Tibial artery (tissue), 4 donors: ENCODE results near the gene VIPR1.

Source experiments
- DNase-seq, 2 donors: peaks; one replicate each; pipeline ENCODE4 v3.0.0-alpha.2; 2019
- H3K27ac ChIP-seq, 2 donors: fragments of 200-600 bp; sonication (generic) in 1 of 2; 1 replicate in 1 of 2; 2 replicates in 1 of 2; pipeline ENCODE4 v1.5.1; 2018 to 2019; ENCODE audit warnings: mild to moderate bottlenecking in 1 of 2
- H3K27me3 ChIP-seq, 2 donors: fragments of 200-600 bp; sonication (generic) in 1 of 2; one replicate each; pipeline versions ENCODE4 v1.5.1 to v1.6.0; 2016 to 2019
- H3K36me3 ChIP-seq, 3 donors: fragments of 200-600 bp; sonication (generic) in 2 of 3; one replicate each; pipeline ENCODE4 v1.5.1; 2016 to 2019; ENCODE audit warnings: mild to moderate bottlenecking in 2 of 3
- H3K4me1 ChIP-seq, 4 donors: fragments of 200-600 bp; sonication (generic) in 2 of 4; 1 replicate in 3 of 4; 2 replicates in 1 of 4; pipeline ENCODE4 v1.5.1; 2016 to 2019
- H3K4me3 ChIP-seq, 2 donors: fragments of 200-600 bp; sonication (generic) in 1 of 2; 1 replicate in 1 of 2; 2 replicates in 1 of 2; pipeline ENCODE4 v1.5.1; 2018 to 2019; ENCODE audit warnings: mild to moderate bottlenecking in 2 of 2
- H3K9me3 ChIP-seq, 3 donors: fragments of 200-600 bp; sonication (generic) in 1 of 3; one replicate each; pipeline ENCODE4 v1.5.1; 2016 to 2019
- CTCF ChIP-seq, 2 experiments: fragments of 200-600 bp in 1 of 2; fragments of 450-650 bp in 1 of 2; IDR thresholded peaks; one replicate each; pipeline ENCODE4 v1.5.1; 2017 to 2019; ENCODE audit warnings: antibody characterized with exemption in 2 of 2, mild to moderate bottlenecking in 1 of 2, moderate library complexity in 1 of 2
- intact Hi-C: fragments of 100-400 bp; cut with DNase I; formaldehyde crosslinking; loops from one replicate; pipeline ENCODE4 v1.15.0; 2023; ENCODE audit warnings: low total_unique reads

Gene VIPR1

GRCh38 chr3:42495393-42495792 lies 7.0 kb upstream of the VIPR1 start:
- Histone ChIP-seq H3K4me1 (peaks cover 0 to 32% (median 10%) of the 10 kb centered on the region in 4 donors), H3K4me3 (no peak overlapping the region), H3K27ac (no peak overlapping the region), H3K9me3 (no peaks in the 10 kb centered on the region), H3K27me3 (no peaks in the 10 kb centered on the region), H3K36me3 (no peaks in the 10 kb centered on the region)
- intact Hi-C loops: no loop called here
- no peak for TF ChIP-seq CTCF (IDR thresholded peaks at IDR 0.05)
- no peak for DNase-seq

- H3K4me3 ChIP-seq: peak overlapping the region in 1 of 2 donors; percentile 18
- peak in 1 of 2 donors; percentile 50 for DNase-seq
- TF ChIP-seq CTCF (IDR thresholded peaks at IDR 0.05): no peak
- intact Hi-C loops: no loop called here
- H3K9me3 ChIP-seq: no peaks in the 10 kb centered on the region
- no peak overlapping the region for H3K27ac ChIP-seq
- H3K36me3 ChIP-seq: no peaks in the 10 kb centered on the region
- H3K4me1 ChIP-seq: peaks cover 0 to 34% (median 17%) of the 10 kb centered on the region in 4 donors
- H3K27me3 ChIP-seq: no peaks in the 10 kb centered on the region
These were observed 5.3 kb upstream of the VIPR1 start for GRCh38 chr3:42497009-42497731.

GRCh38 chr3:42498034-42498433 lies 4.4 kb upstream of the VIPR1 start:
- H3K9me3 ChIP-seq: no peaks in the 10 kb centered on the region
- H3K4me1 ChIP-seq: peaks cover 0 to 33% (median 20%) of the 10 kb centered on the region in 4 donors
- H3K4me3 ChIP-seq: no peak overlapping the region
- no peak for DNase-seq
- H3K36me3 ChIP-seq: no peaks in the 10 kb centered on the region
- TF ChIP-seq CTCF (IDR thresholded peaks at IDR 0.05): no peak
- intact Hi-C loops: no loop called here
- no peaks in the 10 kb centered on the region for H3K27me3 ChIP-seq
- no peak overlapping the region for H3K27ac ChIP-seq

- H3K4me1 ChIP-seq: peaks cover 0 to 29% (median 20%) of the 10 kb centered on the region in 4 donors
- intact Hi-C loops: no loop called here
- DNase-seq: peak; percentile 16 to 25
These were observed 3.5 kb upstream of the VIPR1 start for GRCh38 chr3:42498791-42499477.

GRCh38 chr3:42499478-42499871 lies 3.0 kb upstream of the VIPR1 start:
- Histone ChIP-seq H3K4me3 (no peak overlapping the region), H3K36me3 (no peaks in the 10 kb centered on the region), H3K27ac (no peak overlapping the region), H3K4me1 (peaks cover 0 to 29% (median 20%) of the 10 kb centered on the region in 4 donors), H3K27me3 (no peaks in the 10 kb centered on the region), H3K9me3 (no peaks in the 10 kb centered on the region)
- peak; percentile 15 to 47 for DNase-seq
- no peak for TF ChIP-seq CTCF (IDR thresholded peaks at IDR 0.05)
- intact Hi-C loops: no loop called here

More at GRCh38 chr3:42498791-42499477, 3.5 kb upstream of the VIPR1 start:
- Histone ChIP-seq H3K27ac (no peak overlapping the region), H3K9me3 (no peaks in the 10 kb centered on the region), H3K36me3 (no peaks in the 10 kb centered on the region), H3K4me3 (no peak overlapping the region), H3K27me3 (no peaks in the 10 kb centered on the region)
- TF ChIP-seq CTCF (IDR thresholded peaks at IDR 0.05): no peak
